Erythroblast (primary cell): ENCODE data around the gene PSAT1.

Experiments
- GATA1 ChIP-seq: IDR thresholded peaks from 2 replicates; pipeline ENCODE4 v1.6.1; 2011; ENCODE audit warnings: low read depth, mild to moderate bottlenecking, control low read depth, low read length, moderate library complexity
- POLR2A ChIP-seq: IDR thresholded peaks from 2 replicates; pipeline ENCODE4 v1.6.1; 2011; ENCODE audit warnings: mild to moderate bottlenecking, low read length

GRCh38 chr9:78291240-78291925 lies 5.5 kb upstream of the PSAT1 start:
- TF ChIP-seq POLR2A (no peak), GATA1 (no peak)
